GM18526 (cell line): ENCODE measurements around the gene UPP2.

ENCODE experiments used
- POLR2A ChIP-seq: IDR thresholded peaks from 3 replicates; pipeline ENCODE4 v1.6.1; 2011; ENCODE audit not compliant: insufficient read length; ENCODE audit errors: extremely low read depth

UPP2 gene

DNA sequence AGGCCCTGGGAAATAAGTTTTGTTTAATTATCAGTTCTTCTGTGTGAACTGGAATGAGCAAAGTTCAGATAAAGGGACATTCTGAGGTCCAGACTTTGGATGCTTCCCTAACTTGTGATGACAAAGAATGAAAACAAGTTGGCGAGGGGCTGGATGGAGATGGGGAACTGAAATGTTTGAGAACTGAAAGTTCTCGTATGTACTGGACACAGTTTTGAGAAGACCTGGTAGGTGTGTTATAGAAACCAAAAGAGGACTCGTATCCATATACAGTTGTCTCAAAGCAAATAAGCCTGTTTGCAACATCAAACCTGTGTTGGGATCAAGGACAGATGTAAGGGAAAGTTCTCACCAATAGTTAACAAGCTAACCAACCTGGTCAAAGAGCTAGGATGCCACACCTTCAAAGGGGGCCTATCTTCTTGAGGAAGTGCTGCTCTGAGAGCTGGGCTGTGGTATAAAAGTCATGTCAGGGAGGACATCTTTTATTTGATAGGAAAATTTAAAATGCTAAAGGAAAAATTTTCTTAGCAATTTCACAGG is at the start of gene UPP2:
TSS of gene UPP2 (plus strand) at position 493 of the 543 bp plus-strand sequence. CDS start 188 bp downstream, outside the sequence.
- no peak for TF ChIP-seq POLR2A

DNA sequence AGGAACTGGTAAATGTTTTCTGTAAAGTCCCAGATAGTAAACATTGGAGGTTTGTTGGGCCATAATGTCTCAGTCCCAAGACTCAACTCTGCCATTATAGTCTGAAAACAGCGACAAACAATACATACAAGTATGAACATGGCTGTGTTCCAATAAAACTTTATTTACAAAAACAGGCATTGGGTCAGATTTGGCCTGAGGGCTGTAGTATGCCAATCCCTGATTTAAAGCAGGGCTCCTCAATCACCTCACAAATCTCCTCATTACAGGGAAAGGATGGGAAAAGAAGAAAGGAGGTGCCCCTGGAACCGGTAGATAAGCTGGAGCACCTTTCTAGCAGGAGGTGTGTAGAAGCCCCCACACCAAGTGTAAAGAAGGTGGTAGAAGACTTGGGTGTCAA is 48.9 kb upstream of the UPP2 start:
- TF ChIP-seq POLR2A = no peak

- no peak for TF ChIP-seq POLR2A
These were observed 44.8 kb upstream of the UPP2 start for GRCh38 chr2:158056875-158057274.

GRCh38 chr2:158060160-158060834 is 41.4 kb upstream of the UPP2 start:
- no peak for TF ChIP-seq POLR2A

DNA sequence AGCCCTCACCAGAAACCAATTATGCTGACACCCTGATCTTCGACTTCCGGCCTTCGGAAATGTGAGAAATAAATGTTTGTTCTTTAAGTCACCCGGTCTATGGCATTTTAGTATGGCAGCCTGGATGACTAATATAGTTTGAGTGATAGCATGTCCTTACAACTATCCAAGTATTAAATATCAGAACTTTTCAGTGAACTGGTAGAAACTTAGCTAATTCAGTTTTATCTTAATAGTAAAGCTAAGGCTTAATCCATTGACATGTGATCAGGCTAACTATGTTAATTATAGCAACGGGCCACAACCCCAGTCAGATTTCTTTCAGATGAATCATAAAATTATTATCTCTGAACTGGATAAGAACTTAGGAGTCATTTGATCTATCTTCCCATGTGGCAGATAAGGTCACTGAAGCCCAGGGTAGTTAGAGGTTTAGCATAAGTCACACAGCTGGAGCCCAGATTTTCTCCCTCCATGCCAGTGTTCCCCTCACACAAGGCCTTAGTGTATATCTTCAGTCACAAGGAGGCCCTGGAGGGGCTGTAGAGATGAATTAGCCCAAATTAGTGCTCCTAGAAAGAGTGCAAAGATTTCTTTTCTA is 40.7 kb upstream of the UPP2 start:
- no peak for TF ChIP-seq POLR2A

DNA sequence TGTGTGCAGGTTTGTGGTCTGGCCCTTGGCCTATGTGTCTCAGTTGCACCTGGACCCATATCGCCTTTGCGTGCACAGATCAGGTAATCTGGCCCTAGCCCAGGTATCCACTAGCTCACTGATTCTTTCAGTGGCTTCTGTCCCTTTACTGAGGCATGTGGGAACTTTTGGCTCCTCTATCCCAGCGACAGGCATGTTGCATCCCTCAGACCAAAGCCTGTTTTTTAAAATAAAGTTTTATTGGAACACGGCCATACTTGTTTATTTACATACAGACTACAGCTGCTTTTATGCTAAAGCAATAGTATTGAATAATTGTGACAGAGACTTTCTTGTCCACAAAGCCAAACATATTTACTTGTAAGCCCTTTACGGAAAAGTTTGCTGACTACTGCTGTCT is 39.9 kb upstream of the UPP2 start:
- no peak for TF ChIP-seq POLR2A

- TF ChIP-seq POLR2A = no peak
These were observed 35.5 kb upstream of the UPP2 start for GRCh38 chr2:158066046-158066713.

GRCh38 chr2:158071018-158071417 is 30.7 kb upstream of the UPP2 start:
- no peak for TF ChIP-seq POLR2A

DNA sequence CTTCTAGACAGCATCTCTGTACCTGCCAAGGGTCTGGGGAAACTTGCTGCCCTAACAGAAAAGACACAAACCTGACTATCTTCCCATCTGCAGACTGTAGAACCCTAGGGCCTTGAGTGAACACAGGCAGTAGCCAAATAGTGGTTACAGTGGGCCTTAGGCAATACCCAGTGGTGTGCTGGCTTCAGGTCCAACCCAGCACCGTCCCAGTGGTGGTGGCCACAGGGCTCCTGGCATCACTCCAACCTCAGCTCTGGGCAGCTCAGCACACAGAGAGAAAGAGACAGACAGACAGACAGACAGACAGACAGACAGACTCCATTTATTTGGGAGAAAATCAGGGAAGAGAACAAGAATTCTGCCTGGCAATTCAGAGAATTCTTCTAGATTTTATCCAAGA is 29.3 kb upstream of the UPP2 start:
- TF ChIP-seq POLR2A = no peak

GRCh38 chr2:158079672-158080071 is 22.0 kb upstream of the UPP2 start:
- TF ChIP-seq POLR2A = no peak

GRCh38 chr2:158088093-158088492 is 13.6 kb upstream of the UPP2 start:
- TF ChIP-seq POLR2A = no peak

DNA sequence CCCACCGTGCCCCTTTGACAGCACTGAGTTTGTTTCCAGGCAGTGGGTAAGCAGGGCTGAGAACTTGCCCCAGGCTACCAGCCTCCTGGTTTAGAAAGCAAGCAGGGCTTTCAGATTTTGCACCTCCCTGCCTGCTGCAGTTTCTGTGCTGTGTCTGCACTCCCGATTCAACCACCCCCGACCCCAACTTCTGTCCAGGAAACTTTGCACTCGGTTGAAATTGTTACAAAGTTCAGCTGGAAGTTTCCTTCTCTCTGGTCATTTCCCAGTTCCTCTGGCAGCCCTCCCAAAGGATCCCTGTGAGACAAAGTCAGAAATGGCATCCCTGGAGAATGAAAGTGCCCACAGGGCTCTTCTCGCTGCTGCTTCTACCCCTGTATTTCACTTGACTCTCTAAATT is 12.4 kb upstream of the UPP2 start:
- no peak for TF ChIP-seq POLR2A

DNA sequence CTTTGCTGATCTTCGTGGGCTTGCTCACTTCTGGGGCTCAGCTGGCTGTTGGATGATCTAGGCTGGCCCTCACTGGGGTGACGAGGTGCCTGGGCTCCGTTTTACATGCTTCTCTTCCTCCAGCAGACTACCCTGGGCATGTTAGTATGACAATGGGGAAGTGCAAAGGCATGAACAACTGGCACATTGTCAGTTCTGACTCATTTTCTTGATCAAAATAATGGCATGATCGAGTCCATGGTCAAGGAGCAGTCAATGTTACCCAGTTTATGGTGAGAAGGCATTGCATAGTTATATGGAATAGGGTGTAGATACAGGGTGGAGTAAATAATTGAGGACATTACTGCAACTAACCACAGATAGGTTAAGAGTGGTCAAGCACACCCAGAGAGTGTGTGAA is 10.0 kb upstream of the UPP2 start:
- no peak for TF ChIP-seq POLR2A

DNA sequence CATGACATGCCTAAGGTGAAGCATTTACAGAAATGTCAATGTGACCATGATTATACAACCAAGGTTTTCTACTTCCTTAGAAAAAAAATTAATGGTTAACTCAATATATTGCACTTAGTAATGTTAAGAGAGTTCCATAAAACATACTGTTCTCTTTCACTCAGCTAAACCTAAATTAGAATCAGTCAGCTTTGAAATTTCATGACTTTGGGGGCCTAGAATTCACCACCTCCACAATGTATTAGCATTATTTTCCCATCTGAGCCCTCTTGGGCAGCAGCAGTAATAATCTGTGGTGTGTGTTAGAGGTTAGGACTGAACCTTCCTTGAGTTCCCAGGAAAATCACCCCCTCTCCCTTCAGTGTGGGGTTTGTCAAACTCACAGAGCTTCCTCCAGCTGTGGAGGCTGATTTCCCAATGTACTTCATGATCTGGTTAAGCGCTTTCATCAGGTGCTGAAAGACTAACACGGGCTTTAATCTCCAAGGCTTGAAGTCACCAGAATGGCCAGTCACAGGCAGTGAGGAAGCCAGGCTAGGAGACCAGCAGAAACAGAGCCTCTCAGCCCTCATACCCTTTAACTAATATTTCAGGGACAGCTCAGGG is 7.1 kb upstream of the UPP2 start:
- TF ChIP-seq POLR2A = no peak

- no peak for TF ChIP-seq POLR2A
These were observed 6.4 kb upstream of the UPP2 start for GRCh38 chr2:158095269-158095668.

DNA sequence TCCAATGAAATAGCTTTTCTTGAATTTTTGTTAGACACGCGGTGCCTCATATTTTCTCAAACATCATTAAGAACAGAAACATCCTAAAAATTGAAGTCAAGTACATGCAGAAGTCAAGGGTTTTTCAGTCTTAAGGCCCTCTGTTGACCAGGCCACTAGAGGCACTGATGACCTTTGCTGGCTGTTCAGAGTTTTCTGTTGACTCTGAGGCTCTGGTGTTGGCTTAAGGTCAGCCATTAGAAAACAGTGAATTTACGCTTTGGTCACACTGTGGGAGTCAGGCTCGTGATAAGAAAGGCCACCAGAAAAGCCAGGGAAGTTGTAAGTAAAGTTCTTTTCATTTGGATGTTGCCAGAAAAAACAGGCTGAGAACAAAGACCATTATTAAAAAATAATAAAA is 5.8 kb upstream of the UPP2 start:
- no peak for TF ChIP-seq POLR2A
